HCT116 (cell line): ENCODE measurements around the gene RC3H2. TPM values are rescaled to one million over a fixed set of nuclear protein-coding genes. Genes with fewer than 3 reads are reported as not detected.

Source experiments
- ATAC-seq: fragments of 200-7000 bp; cut with Tn5 transposase; 2 replicates; pipeline ENCODE4 v1.9.1; 2020; ENCODE audit warnings: mild to moderate bottlenecking, moderate library complexity
- BruUV-seq: library from RNA; stranded (reverse); fragments of 400-500 nt; replicated peaks from 2 replicates; lab custom pipeline; 2021; lab: Mats Ljungman, UMichigan
- CTCF ChIA-PET: fragments of 300-600 bp; sonication (Branson Sonifier 250); formaldehyde crosslinking; loops from one replicate; lab custom pipeline; 2021; ENCODE audit warnings: antibody characterized with exemption; lab: Charles Lee
- POLR2A ChIA-PET: fragments of 300-600, 350-600 bp; sonication (Branson Sonifier 250); formaldehyde crosslinking; loops from one replicate; lab custom pipeline; 2021; ENCODE audit warnings: antibody characterized with exemption; lab: Charles Lee
- RAD21 ChIA-PET, 2 experiments: fragments of 300-600 bp; sonication (Branson Sonifier 250); formaldehyde crosslinking; loops; one replicate each; lab custom pipeline; 2023; ENCODE audit warnings: low total read pairs in 2 of 2; ENCODE audit not compliant: uncharacterized antibody in 2 of 2, unreplicated experiment in 2 of 2, low non-redundant PET in 1 of 2; lab: Charles Lee
- DNase-seq: peaks from one replicate; pipeline ENCODE4 v3.0.0-alpha.2; 2010; ENCODE audit warnings: low read depth, low spot score
- H2AFZ ChIP-seq: fragments of 200-600 bp; shearing (Covaris generic), sonication (generic); 2 replicates; pipeline ENCODE4 v1.6.1; 2017; ENCODE audit warnings: low read depth, mixed run types, mixed read lengths, antibody characterized with exemption, low read length; ENCODE audit not compliant: poor library complexity, severe bottlenecking
- H3K27ac ChIP-seq: 2 replicates; pipeline ENCODE4 v1.5.1; 2012; ENCODE audit warnings: low read depth, low read length
- H3K27me3 ChIP-seq: fragments of 200-600 bp; sonication (generic); 2 replicates; pipeline ENCODE4 v1.6.1; 2016; ENCODE audit warnings: mixed run types, low read length, mixed read lengths; ENCODE audit not compliant: insufficient read depth
- H3K36me3 ChIP-seq, 2 experiments: fragments of 200-500 bp in 1 of 2; fragments of 200-600 bp in 1 of 2; sonication (Bioruptor generic) in 1 of 2; sonication (generic) in 1 of 2; 2 replicates each; pipeline versions ENCODE4 v1.5.1 to v1.6.1; 2014 to 2016; ENCODE audit warnings: low read length in 2 of 2, inconsistent platforms in 1 of 2, mixed read lengths in 1 of 2, mixed run types in 1 of 2; ENCODE audit not compliant: insufficient read depth in 2 of 2, control insufficient read depth in 1 of 2
- H3K4me1 ChIP-seq, 2 experiments: fragments of 200-600 bp in 1 of 2; sonication (generic) in 1 of 2; 2 replicates each; pipeline versions ENCODE4 v1.5.1 to v1.6.1; 2012 to 2017; ENCODE audit warnings: low read length in 2 of 2, inconsistent platforms in 1 of 2, mild to moderate bottlenecking in 1 of 2, mixed read lengths in 1 of 2, mixed run types in 1 of 2, moderate library complexity in 1 of 2; ENCODE audit not compliant: insufficient read depth in 2 of 2, control insufficient read depth in 1 of 2
- H3K4me2 ChIP-seq: fragments of 200-600 bp; sonication (generic); 2 replicates; pipeline ENCODE4 v1.6.1; 2017; ENCODE audit warnings: mixed run types, low read length, mixed read lengths
- H3K4me3 ChIP-seq, 2 experiments: fragments of 200-600 bp in 1 of 2; sonication (generic) in 1 of 2; replicated peaks in 1 of 2; 2 replicates each; pipeline ENCODE4 v1.5.1; 2011 to 2016; ENCODE audit warnings: low read length in 2 of 2, control low read depth in 1 of 2, low read depth in 1 of 2, mild to moderate bottlenecking in 1 of 2, mixed read lengths in 1 of 2, mixed run types in 1 of 2
- H3K79me2 ChIP-seq: fragments of 200-600 bp; sonication (generic); 2 replicates; pipeline ENCODE4 v1.6.1; 2017; ENCODE audit warnings: mild to moderate bottlenecking, mixed run types, low read length, moderate library complexity, mixed read lengths; ENCODE audit not compliant: insufficient read depth
- H3K9ac ChIP-seq: fragments of 200-600 bp; sonication (generic); 2 replicates; pipeline ENCODE4 v1.6.1; 2016; ENCODE audit warnings: low read length, mixed read lengths
- H3K9me2 ChIP-seq: fragments of 200-600 bp; sonication (generic), shearing (Covaris generic); 2 replicates; pipeline ENCODE4 v1.6.1; 2017; ENCODE audit warnings: mixed run types, mild to moderate bottlenecking, moderate library complexity; ENCODE audit not compliant: insufficient read depth
- H3K9me3 ChIP-seq, 2 experiments: fragments of 200-500 bp in 1 of 2; fragments of 200-600 bp in 1 of 2; sonication (Bioruptor generic) in 1 of 2; sonication (generic) in 1 of 2; 2 replicates each; pipeline ENCODE4 v1.6.1; 2014 to 2017; ENCODE audit warnings: low read length in 2 of 2, mixed read lengths in 2 of 2, inconsistent platforms in 1 of 2, low read depth in 1 of 2, mild to moderate bottlenecking in 1 of 2, mixed run types in 1 of 2, moderate library complexity in 1 of 2; ENCODE audit not compliant: control insufficient read depth in 1 of 2, insufficient read depth in 1 of 2
- H4K20me1 ChIP-seq: fragments of 200-600 bp; sonication (generic), shearing (Covaris generic); 2 replicates; pipeline ENCODE4 v1.6.1; 2017; ENCODE audit warnings: mixed run types, mild to moderate bottlenecking, moderate library complexity; ENCODE audit not compliant: insufficient read depth
- CBX3 ChIP-seq: IDR thresholded peaks from 2 replicates; pipeline ENCODE4 v1.6.1; 2012; ENCODE audit warnings: low read depth
- CTCF ChIP-seq, 3 experiments: fragments of 200-600 bp in 1 of 3; sonication (generic) in 1 of 3; IDR thresholded peaks in 2 of 3; conservative IDR thresholded peaks in 1 of 3; 2 replicates each; pipeline ENCODE4 v1.5.1; 2012 to 2017; ENCODE audit warnings: low read depth in 2 of 3, low read length in 2 of 3, antibody characterized with exemption in 1 of 3, borderline replicate concordance in 1 of 3, control low read depth in 1 of 3, mild to moderate bottlenecking in 1 of 3, mixed read lengths in 1 of 3, mixed run types in 1 of 3, moderate library complexity in 1 of 3; ENCODE audit not compliant: insufficient read depth in 1 of 3
- EZH2phosphoT487 ChIP-seq: fragments of 200-600 bp; IDR thresholded peaks from 2 replicates; pipeline ENCODE4 v1.6.1; 2018; ENCODE audit warnings: antibody characterized with exemption, borderline replicate concordance
- JUND ChIP-seq: IDR thresholded peaks from 2 replicates; pipeline ENCODE4 v1.6.1; 2012
- POLR2AphosphoS5 ChIP-seq: IDR thresholded peaks from 2 replicates; pipeline ENCODE4 v1.6.1; 2011; ENCODE audit warnings: mild to moderate bottlenecking, low read depth, low read length, moderate library complexity
- intact Hi-C: fragments of 100-400 bp; cut with micrococcal nuclease; formaldehyde crosslinking; loops from 2 replicates; pipeline ENCODE4 v1.10.0; 2022
- total RNA-seq: library from RNA; stranded (reverse); gene quantifications from one replicate; pipeline ENCODE4 v1.2.1, GENCODE V29; 2021; ENCODE audit not compliant: unreplicated experiment

Gene RC3H2
- total RNA-seq, 1 experiment from 2014 or later, result 53.8 TPM

- Histone ChIP-seq H3K4me3 (peak overlapping the region; percentile 96 to 98), H3K9ac (peak overlapping the region; percentile 89), H3K27me3 (no peaks in the 10 kb centered on the region), H3K9me2 (0 out of 2 replicates have a peak, but pooled peaks cover 3% of the 10 kb centered on the region), H2AFZ (no peak overlapping the region), H3K36me3 (no peaks in the 10 kb centered on the region), H4K20me1 (0 out of 2 replicates have a peak, but pooled peaks cover 5% of the 10 kb centered on the region), H3K9me3 (no peaks in the 10 kb centered on the region), H3K79me2 (peaks cover 85% of the 10 kb centered on the region), H3K27ac (peak overlapping the region; percentile 74), H3K4me1 (peaks cover 2 to 16% of the 10 kb centered on the region in 2 experiments; a peak in 3 of 4 replicates), H3K4me2 (peak overlapping the region; percentile 85)
- intact Hi-C loops, result loop anchor here (1.0 kb wide), 1 partner anchor 17 kb away; the partner anchor contains the start of gene ZBTB6
- ATAC-seq (peak; percentile 37), DNase-seq (no peak)
- ChIA-PET CTCF (interaction anchor here (1.2 to 1.5 kb wide), 2 partner anchors 10 to 61 kb away, joined by 3 to 5 read pairs; partner anchors contain the start of gene RABGAP1), RAD21 (interaction anchor here (1.0 to 1.1 kb wide), 2 partner anchors 10 to 18 kb away, joined by 3 to 4 read pairs; partner anchors contain the start of genes RABGAP1 (in 1 of the 2) and ZBTB6 (in 1 of the 2)), POLR2A (interaction anchor here (0.9 to 2.1 kb wide), 4 partner anchors 10 to 113 kb away, joined by 3 to 25 read pairs (median 14); partner anchors contain the start of genes RABGAP1, RC3H2 and ZBTB6)
- BruUV-seq, result no TSS peak
- TF ChIP-seq JUND, result no peak
- no peak for TF ChIP-seq EZH2phosphoT487
- no peak for TF ChIP-seq POLR2AphosphoS5
- TF ChIP-seq CTCF (IDR thresholded peaks at IDR 0.05 in 2 of 3, conservative IDR thresholded peaks at IDR 0.05 in 1 of 3; ENCODE audit: borderline replicate concordance in 1 of 3, insufficient read depth in 1 of 3, low read depth in 2 of 3, low read length in 2 of 3), result 0 out of 6 replicates have a peak, but pooled peaks of 1 of the 3 experiments have one; percentile 7
- TF ChIP-seq CBX3, result no peak
Observed at GRCh38 chr9:122930541-122931225, 25.5 kb upstream of the RC3H2 start.
